Body of pancreas (tissue), 4 donors: ENCODE measurements around the gene RANGAP1.

Source experiments
- POLR2A ChIP-seq, 3 donors: fragments of 450-650 bp; IDR thresholded peaks; one replicate each; pipeline ENCODE4 v1.6.1; 2016; ENCODE audit warnings: antibody characterized with exemption in 3 of 3, mild to moderate bottlenecking in 2 of 3
- TF ChIP-seq, protein P1 (sequence below), 7 experiments: fragments of 450-650 bp in 4 of 7; fragments of 200-600 bp in 3 of 7; sonication (generic) in 3 of 7; IDR thresholded peaks; one replicate each; pipeline ENCODE4 v1.5.1; 2016 to 2019; ENCODE audit warnings: antibody characterized with exemption in 7 of 7

GRCh38 chr22:41201141-41201540, 84.8 kb downstream of the RANGAP1 start:
- TF ChIP-seq, protein P1, sequence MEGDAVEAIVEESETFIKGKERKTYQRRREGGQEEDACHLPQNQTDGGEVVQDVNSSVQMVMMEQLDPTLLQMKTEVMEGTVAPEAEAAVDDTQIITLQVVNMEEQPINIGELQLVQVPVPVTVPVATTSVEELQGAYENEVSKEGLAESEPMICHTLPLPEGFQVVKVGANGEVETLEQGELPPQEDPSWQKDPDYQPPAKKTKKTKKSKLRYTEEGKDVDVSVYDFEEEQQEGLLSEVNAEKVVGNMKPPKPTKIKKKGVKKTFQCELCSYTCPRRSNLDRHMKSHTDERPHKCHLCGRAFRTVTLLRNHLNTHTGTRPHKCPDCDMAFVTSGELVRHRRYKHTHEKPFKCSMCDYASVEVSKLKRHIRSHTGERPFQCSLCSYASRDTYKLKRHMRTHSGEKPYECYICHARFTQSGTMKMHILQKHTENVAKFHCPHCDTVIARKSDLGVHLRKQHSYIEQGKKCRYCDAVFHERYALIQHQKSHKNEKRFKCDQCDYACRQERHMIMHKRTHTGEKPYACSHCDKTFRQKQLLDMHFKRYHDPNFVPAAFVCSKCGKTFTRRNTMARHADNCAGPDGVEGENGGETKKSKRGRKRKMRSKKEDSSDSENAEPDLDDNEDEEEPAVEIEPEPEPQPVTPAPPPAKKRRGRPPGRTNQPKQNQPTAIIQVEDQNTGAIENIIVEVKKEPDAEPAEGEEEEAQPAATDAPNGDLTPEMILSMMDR (IDR thresholded peaks at IDR 0.05) = no peak
- no peak for TF ChIP-seq POLR2A (IDR thresholded peaks at IDR 0.05)
